ENCODE results near the gene ZC3H18.

DNA sequence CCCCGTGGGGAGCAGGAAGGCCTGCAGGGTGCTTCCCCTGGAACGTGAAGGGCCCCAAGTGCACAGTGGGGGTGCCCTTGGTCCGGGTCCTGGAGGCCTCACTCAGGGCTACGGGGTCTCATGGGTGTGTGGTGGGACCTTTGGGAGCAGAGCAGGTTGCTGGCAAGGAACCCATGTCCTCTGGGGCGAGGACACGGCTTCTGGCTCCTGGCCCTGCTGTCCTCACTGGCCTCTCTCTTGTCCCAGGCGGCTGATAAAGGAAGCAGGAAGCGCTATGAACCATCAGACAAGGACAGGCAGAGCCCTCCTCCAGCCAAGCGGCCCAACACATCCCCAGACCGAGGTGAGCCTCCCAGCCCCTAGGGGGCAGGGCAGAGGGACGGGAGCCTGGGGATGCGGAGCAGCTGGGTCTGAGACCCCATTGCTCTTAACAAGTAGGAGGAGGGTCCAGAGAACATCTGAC, 58.3 kb downstream of the ZC3H18 start:
- TF ChIP-seq, protein P1, sequence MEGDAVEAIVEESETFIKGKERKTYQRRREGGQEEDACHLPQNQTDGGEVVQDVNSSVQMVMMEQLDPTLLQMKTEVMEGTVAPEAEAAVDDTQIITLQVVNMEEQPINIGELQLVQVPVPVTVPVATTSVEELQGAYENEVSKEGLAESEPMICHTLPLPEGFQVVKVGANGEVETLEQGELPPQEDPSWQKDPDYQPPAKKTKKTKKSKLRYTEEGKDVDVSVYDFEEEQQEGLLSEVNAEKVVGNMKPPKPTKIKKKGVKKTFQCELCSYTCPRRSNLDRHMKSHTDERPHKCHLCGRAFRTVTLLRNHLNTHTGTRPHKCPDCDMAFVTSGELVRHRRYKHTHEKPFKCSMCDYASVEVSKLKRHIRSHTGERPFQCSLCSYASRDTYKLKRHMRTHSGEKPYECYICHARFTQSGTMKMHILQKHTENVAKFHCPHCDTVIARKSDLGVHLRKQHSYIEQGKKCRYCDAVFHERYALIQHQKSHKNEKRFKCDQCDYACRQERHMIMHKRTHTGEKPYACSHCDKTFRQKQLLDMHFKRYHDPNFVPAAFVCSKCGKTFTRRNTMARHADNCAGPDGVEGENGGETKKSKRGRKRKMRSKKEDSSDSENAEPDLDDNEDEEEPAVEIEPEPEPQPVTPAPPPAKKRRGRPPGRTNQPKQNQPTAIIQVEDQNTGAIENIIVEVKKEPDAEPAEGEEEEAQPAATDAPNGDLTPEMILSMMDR (IDR thresholded peaks at IDR 0.05): no peak
- no peak for TF ChIP-seq POLR2A (IDR thresholded peaks at IDR 0.05)
- no peak for TF ChIP-seq EP300 (IDR thresholded peaks at IDR 0.05)
- TF ChIP-seq POLR2AphosphoS5 (IDR thresholded peaks at IDR 0.05): no peak

Data from stomach (tissue), 4 donors.